ENCODE data around the gene TMEM115.
A peak's percentile ranks its signal among the peaks of the same experiment; 100 is the strongest.

Gene TMEM115

GRCh38 chr3:50389414-50389767 is 30.1 kb upstream of the TMEM115 start:
- Histone ChIP-seq H3K4me3 (ENCODE audit: low read depth, low read length) (no peak overlapping the region), H3K27ac (no peak overlapping the region), H3K36me3 (replicated peaks) (no peaks in the 10 kb centered on the region), H3K27me3 (replicated peaks) (no peaks in the 10 kb centered on the region)
- in situ Hi-C loops (cut with HindIII; ENCODE audit: low pct_ligation_motif_present, low sequenced_read_pairs), result no loop called here
- DNase-seq, result no peak
- TF ChIP-seq, protein P1, sequence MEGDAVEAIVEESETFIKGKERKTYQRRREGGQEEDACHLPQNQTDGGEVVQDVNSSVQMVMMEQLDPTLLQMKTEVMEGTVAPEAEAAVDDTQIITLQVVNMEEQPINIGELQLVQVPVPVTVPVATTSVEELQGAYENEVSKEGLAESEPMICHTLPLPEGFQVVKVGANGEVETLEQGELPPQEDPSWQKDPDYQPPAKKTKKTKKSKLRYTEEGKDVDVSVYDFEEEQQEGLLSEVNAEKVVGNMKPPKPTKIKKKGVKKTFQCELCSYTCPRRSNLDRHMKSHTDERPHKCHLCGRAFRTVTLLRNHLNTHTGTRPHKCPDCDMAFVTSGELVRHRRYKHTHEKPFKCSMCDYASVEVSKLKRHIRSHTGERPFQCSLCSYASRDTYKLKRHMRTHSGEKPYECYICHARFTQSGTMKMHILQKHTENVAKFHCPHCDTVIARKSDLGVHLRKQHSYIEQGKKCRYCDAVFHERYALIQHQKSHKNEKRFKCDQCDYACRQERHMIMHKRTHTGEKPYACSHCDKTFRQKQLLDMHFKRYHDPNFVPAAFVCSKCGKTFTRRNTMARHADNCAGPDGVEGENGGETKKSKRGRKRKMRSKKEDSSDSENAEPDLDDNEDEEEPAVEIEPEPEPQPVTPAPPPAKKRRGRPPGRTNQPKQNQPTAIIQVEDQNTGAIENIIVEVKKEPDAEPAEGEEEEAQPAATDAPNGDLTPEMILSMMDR (IDR thresholded peaks at IDR 0.05; ENCODE audit: low read depth, low read length, missing control alignments), result no peak

GRCh38 chr3:50388720-50389413 is 29.5 kb upstream of the TMEM115 start:
- in situ Hi-C loops (cut with HindIII; ENCODE audit: low pct_ligation_motif_present, low sequenced_read_pairs), result no loop called here
- peak; percentile 4 for DNase-seq

GRCh38 chr3:50388016-50388719 is 28.8 kb upstream of the TMEM115 start:
- DNase-seq, result no peak
- in situ Hi-C loops (cut with HindIII; ENCODE audit: low pct_ligation_motif_present, low sequenced_read_pairs), result no loop called here
- H3K27ac ChIP-seq, result no peak overlapping the region
- H3K36me3 ChIP-seq (replicated peaks), result no peaks in the 10 kb centered on the region
- no peaks in the 10 kb centered on the region for H3K27me3 ChIP-seq (replicated peaks)
- TF ChIP-seq, protein P1 (IDR thresholded peaks at IDR 0.05; ENCODE audit: low read depth, low read length, missing control alignments), result peak; percentile 67
- no peak overlapping the region for H3K4me3 ChIP-seq (ENCODE audit: low read depth, low read length)

More at GRCh38 chr3:50388720-50389413, 29.5 kb upstream of the TMEM115 start:
- TF ChIP-seq, protein P1 (IDR thresholded peaks at IDR 0.05; ENCODE audit: low read depth, low read length, missing control alignments), result no peak
- H3K36me3 ChIP-seq (replicated peaks), result no peaks in the 10 kb centered on the region
- no peak overlapping the region for H3K4me3 ChIP-seq (ENCODE audit: low read depth, low read length)
- no peaks in the 10 kb centered on the region for H3K27me3 ChIP-seq (replicated peaks)
- H3K27ac ChIP-seq, result no peak overlapping the region

GRCh38 chr3:50385754-50386153 is 26.4 kb upstream of the TMEM115 start:
- Histone ChIP-seq H3K36me3 (replicated peaks) (no peaks in the 10 kb centered on the region), H3K27me3 (replicated peaks) (no peaks in the 10 kb centered on the region), H3K4me3 (ENCODE audit: low read depth, low read length) (no peak overlapping the region), H3K27ac (no peak overlapping the region)
- in situ Hi-C loops (cut with HindIII; ENCODE audit: low pct_ligation_motif_present, low sequenced_read_pairs), result no loop called here
- TF ChIP-seq, protein P1 (IDR thresholded peaks at IDR 0.05; ENCODE audit: low read depth, low read length, missing control alignments), result no peak
- no peak for DNase-seq

GRCh38 chr3:50383750-50384149 is 24.4 kb upstream of the TMEM115 start:
- in situ Hi-C loops (cut with HindIII; ENCODE audit: low pct_ligation_motif_present, low sequenced_read_pairs), result no loop called here
- H3K27me3 ChIP-seq (replicated peaks), result no peaks in the 10 kb centered on the region
- no peaks in the 10 kb centered on the region for H3K36me3 ChIP-seq (replicated peaks)
- TF ChIP-seq, protein P1 (IDR thresholded peaks at IDR 0.05; ENCODE audit: low read depth, low read length, missing control alignments), result no peak
- no peak for DNase-seq
- no peak overlapping the region for H3K27ac ChIP-seq
- no peak overlapping the region for H3K4me3 ChIP-seq (ENCODE audit: low read depth, low read length)
